ENCODE measurements around the gene TRAPPC6A. TPM values are rescaled to one million over a fixed set of nuclear protein-coding genes. Genes with fewer than 3 reads are reported as not detected.
A peak's percentile ranks its signal among the peaks of the same experiment; 100 is the strongest.
"Not testable (repeated sequence)": the region's sequence is repeated elsewhere in the genome, so short reads cannot be mapped to it uniquely, and the experiment has no call there.

Gene TRAPPC6A
- total RNA-seq, 3 donors from 2014 or later = 8.5 to 11.5 (median 9.1) TPM

GRCh38 chr19:45126654-45127053, 51.4 kb downstream of the TRAPPC6A start:
- Mint-ChIP-seq H3K27me3 (ENCODE audit: low read depth) (no peaks in the 10 kb centered on the region), H3K4me1 (ENCODE audit: low read depth) (peaks cover 22% of the 10 kb centered on the region), H3K9me3 (no peaks in the 10 kb centered on the region), H3K4me3 (no peak overlapping the region), H3K36me3 (ENCODE audit: insufficient read depth) (no peaks in the 10 kb centered on the region)
- DNase-seq = no peak
- ATAC-seq = no peak

DNA sequence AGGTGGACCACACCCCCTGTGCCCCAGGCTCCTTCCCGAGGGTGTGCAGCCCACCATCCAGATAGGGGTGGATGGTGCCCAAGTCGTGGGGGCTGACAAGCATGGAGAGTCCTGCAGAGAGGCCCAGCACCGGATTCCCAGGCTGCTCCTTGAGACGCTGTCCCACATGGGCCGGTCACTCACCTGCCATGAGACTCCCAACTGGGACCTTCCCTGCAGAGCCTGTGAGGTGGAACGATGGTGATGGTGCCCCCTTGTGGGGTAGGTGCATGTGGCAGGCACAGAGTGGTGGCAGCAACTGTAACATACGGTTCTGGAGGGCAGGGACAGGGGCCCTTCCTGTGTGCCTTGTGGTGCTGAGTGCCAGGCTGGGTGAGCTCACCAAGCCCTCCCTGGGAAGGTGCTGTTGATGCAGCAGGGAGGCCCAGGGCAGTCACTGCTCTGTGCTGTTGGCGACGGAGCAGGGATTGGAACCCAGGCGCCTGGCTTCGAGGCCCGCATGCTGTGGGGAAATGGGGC, 52.0 kb downstream of the TRAPPC6A start:
- Mint-ChIP-seq H3K4me1 (ENCODE audit: low read depth) (peaks cover 27% of the 10 kb centered on the region), H3K4me3 (no peak overlapping the region), H3K36me3 (ENCODE audit: insufficient read depth) (no peaks in the 10 kb centered on the region), H3K27me3 (ENCODE audit: low read depth) (no peaks in the 10 kb centered on the region), H3K9me3 (no peaks in the 10 kb centered on the region)
- ATAC-seq = peak; percentile 88 to 91
- DNase-seq = peak; percentile 58

DNA sequence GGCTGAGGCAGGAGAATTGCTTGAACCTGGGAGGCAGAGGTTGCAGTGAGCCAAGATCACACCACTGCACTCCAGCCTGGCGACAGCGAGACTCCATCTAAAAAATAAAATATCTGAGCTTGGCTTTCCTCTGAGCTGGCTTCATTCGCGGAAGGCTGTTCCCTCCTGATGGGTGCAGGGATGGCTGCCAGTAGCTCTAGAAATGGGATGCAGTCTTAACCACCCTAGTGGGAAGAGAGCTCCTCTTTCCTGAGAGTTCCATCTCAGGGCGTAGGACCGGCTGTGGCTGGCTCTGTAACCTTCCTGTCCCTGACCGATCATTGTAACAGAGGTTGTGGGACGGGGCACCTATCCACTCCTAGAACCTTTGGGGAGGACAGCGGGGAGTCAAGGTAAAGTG, 52.7 kb downstream of the TRAPPC6A start:
- Mint-ChIP-seq H3K9me3 (no peaks in the 10 kb centered on the region), H3K27me3 (ENCODE audit: low read depth) (no peaks in the 10 kb centered on the region), H3K36me3 (ENCODE audit: insufficient read depth) (no peaks in the 10 kb centered on the region), H3K4me3 (no peak overlapping the region), H3K4me1 (ENCODE audit: low read depth) (peaks cover 29% of the 10 kb centered on the region)
- no peak for DNase-seq
- ATAC-seq = no peak

GRCh38 chr19:45124021-45124420, 54.0 kb downstream of the TRAPPC6A start:
- no peak for DNase-seq
- Mint-ChIP-seq H3K4me3 (no peak overlapping the region), H3K36me3 (ENCODE audit: insufficient read depth) (no peaks in the 10 kb centered on the region), H3K9me3 (no peaks in the 10 kb centered on the region), H3K27me3 (ENCODE audit: low read depth) (no peaks in the 10 kb centered on the region), H3K4me1 (ENCODE audit: low read depth) (peaks cover 37% of the 10 kb centered on the region)
- ATAC-seq = no peak

GRCh38 chr19:45123440-45123850, 54.6 kb downstream of the TRAPPC6A start:
- DNase-seq (no peak), ATAC-seq (no peak)
- no peaks in the 10 kb centered on the region for H3K9me3 Mint-ChIP-seq
- H3K36me3 Mint-ChIP-seq (ENCODE audit: insufficient read depth) = no peaks in the 10 kb centered on the region
- H3K27me3 Mint-ChIP-seq (ENCODE audit: low read depth) = no peaks in the 10 kb centered on the region
- peaks cover 43% of the 10 kb centered on the region for H3K4me1 Mint-ChIP-seq (ENCODE audit: low read depth)
- no peak overlapping the region for H3K4me3 Mint-ChIP-seq

GRCh38 chr19:45122832-45123231, 55.2 kb downstream of the TRAPPC6A start:
- no peaks in the 10 kb centered on the region for H3K9me3 Mint-ChIP-seq

DNA sequence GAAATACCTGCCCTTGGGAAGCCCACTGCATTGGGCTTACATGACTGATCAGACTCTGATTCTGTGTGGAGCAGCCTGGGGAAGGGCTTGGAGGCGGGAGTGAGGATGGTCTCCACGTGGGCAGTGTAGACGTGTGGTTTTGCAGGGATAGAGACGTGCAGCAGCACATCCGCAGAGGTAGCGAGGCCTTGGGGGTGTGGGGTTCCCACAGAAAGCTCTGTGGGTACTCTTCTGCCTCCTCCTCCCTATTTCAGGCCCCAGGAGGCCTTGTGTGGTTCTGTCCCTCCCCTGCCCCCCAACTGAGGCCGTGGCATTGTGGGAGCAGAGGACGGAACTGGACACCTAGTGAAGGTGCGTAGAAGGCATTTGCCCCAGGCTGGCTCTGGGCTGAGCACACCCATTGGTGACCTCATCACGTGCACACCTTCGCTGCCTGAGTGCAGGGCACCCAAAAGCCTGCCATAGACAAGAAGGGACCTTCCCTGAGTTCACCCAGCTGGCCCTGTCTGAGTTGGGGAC, 56.2 kb downstream of the TRAPPC6A start:
- H3K9me3 Mint-ChIP-seq = no peaks in the 10 kb centered on the region
- ATAC-seq (no peak), DNase-seq (no peak)
- H3K27me3 Mint-ChIP-seq (ENCODE audit: low read depth) = no peaks in the 10 kb centered on the region
- no peaks in the 10 kb centered on the region for H3K36me3 Mint-ChIP-seq (ENCODE audit: insufficient read depth)
- peaks cover 57% of the 10 kb centered on the region for H3K4me1 Mint-ChIP-seq (ENCODE audit: low read depth)
- no peak overlapping the region for H3K4me3 Mint-ChIP-seq

More at GRCh38 chr19:45122832-45123231, 55.2 kb downstream of the TRAPPC6A start:
- ATAC-seq = no peak
- H3K4me3 Mint-ChIP-seq = no peak overlapping the region
- H3K4me1 Mint-ChIP-seq (ENCODE audit: low read depth) = peaks cover 48% of the 10 kb centered on the region
- no peak for DNase-seq
- H3K27me3 Mint-ChIP-seq (ENCODE audit: low read depth) = no peaks in the 10 kb centered on the region
- H3K36me3 Mint-ChIP-seq (ENCODE audit: insufficient read depth) = no peaks in the 10 kb centered on the region

DNA sequence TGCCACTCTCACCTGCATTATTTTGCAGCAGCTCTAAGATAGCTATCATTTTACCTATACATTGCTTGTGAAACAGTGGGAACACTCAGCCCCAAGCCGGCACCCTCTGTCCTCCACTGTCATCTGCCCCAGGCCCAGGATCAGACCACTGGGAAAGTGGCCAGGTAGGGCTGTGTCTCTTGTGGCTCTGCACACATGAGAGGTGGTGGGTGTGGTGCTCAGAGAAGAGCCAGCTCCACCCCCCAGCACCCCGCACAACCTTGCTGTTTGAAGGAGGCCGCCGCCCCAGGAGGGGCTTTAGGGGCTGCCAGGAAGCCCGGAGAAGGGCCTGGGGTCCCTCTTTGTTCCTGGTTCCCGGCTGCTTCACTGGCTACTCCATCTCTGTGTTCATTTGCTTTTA, 58.5 kb downstream of the TRAPPC6A start:
- Mint-ChIP-seq H3K4me1 (ENCODE audit: low read depth) (peaks cover 68% of the 10 kb centered on the region), H3K36me3 (ENCODE audit: insufficient read depth) (no peaks in the 10 kb centered on the region), H3K27me3 (ENCODE audit: low read depth) (no peaks in the 10 kb centered on the region), H3K4me3 (no peak overlapping the region), H3K9me3 (no peaks in the 10 kb centered on the region)
- ATAC-seq (no peak), DNase-seq (no peak)

- H3K4me3 Mint-ChIP-seq; ATAC-seq; DNase-seq; H3K27me3 Mint-ChIP-seq (ENCODE audit: low read depth); H3K9me3 Mint-ChIP-seq; H3K36me3 Mint-ChIP-seq (ENCODE audit: insufficient read depth): not testable (repeated sequence)
- peaks cover 64% of the 10 kb centered on the region for H3K4me1 Mint-ChIP-seq (ENCODE audit: low read depth)
Measured at GRCh38 chr19:45118591-45119355, 59.3 kb downstream of the TRAPPC6A start.

DNA sequence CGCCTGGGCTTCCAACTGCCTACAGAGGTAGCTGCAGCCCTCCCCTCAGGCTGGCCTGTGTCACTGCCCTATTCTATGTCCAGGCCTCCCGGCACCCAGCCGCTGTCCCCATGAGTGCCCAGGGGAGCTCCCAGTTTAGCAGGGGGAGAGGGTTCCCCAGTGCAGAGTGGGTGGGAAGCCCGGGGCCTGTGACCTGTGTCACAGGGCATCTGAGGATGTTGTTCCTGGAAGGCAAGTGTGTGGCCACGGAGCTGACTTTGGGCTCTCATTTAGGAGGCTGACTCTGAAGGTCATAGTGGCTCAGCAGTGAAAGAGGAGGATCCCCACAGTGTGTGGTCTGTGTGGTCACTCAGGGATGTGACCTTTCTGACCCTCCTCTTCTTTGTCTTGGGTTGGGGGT, 59.9 kb downstream of the TRAPPC6A start:
- H3K36me3 Mint-ChIP-seq (ENCODE audit: insufficient read depth) = no peaks in the 10 kb centered on the region
- no peaks in the 10 kb centered on the region for H3K27me3 Mint-ChIP-seq (ENCODE audit: low read depth)
- no peak for DNase-seq
- H3K4me3 Mint-ChIP-seq = no peak overlapping the region
- ATAC-seq = no peak
- peaks cover 63% of the 10 kb centered on the region for H3K4me1 Mint-ChIP-seq (ENCODE audit: low read depth)
- no peaks in the 10 kb centered on the region for H3K9me3 Mint-ChIP-seq

- no peaks in the 10 kb centered on the region for H3K27me3 Mint-ChIP-seq (ENCODE audit: low read depth)
- ATAC-seq (peak; percentile 12 to 23), DNase-seq (no peak)
- H3K9me3 Mint-ChIP-seq = no peaks in the 10 kb centered on the region
- H3K36me3 Mint-ChIP-seq (ENCODE audit: insufficient read depth) = no peaks in the 10 kb centered on the region
- peaks cover 63% of the 10 kb centered on the region for H3K4me1 Mint-ChIP-seq (ENCODE audit: low read depth)
- no peak overlapping the region for H3K4me3 Mint-ChIP-seq
Measured at GRCh38 chr19:45117671-45118070, 60.4 kb downstream of the TRAPPC6A start.

DNA sequence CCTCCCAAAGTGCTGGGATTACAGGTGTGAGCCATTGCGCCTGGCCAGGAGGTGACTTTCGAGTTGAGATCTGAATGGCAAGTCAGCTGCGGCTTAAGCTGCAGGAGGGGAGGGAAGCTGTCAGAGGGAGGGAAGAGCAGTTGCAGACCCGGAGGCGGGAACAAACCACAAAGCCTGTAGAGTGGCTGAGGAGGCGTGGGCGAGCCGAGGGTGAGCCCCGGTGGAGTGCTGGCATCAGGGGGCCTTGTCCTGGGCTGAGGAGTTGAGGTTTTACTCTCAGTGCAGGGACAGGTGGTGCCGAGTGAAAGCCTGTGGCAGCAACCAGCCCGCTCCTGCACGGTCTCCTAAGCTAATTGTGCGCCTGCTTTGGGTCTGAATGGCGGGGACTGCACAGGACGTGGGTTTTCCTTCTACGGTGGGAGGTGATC, 60.9 kb downstream of the TRAPPC6A start:
- no peaks in the 10 kb centered on the region for H3K36me3 Mint-ChIP-seq (ENCODE audit: insufficient read depth)
- peaks cover 61% of the 10 kb centered on the region for H3K4me1 Mint-ChIP-seq (ENCODE audit: low read depth)
- ATAC-seq (peak; percentile 81 to 86), DNase-seq (peak; percentile 49)
- H3K9me3 Mint-ChIP-seq = no peaks in the 10 kb centered on the region
- no peaks in the 10 kb centered on the region for H3K27me3 Mint-ChIP-seq (ENCODE audit: low read depth)
- H3K4me3 Mint-ChIP-seq = peak overlapping the region; percentile 54

DNA sequence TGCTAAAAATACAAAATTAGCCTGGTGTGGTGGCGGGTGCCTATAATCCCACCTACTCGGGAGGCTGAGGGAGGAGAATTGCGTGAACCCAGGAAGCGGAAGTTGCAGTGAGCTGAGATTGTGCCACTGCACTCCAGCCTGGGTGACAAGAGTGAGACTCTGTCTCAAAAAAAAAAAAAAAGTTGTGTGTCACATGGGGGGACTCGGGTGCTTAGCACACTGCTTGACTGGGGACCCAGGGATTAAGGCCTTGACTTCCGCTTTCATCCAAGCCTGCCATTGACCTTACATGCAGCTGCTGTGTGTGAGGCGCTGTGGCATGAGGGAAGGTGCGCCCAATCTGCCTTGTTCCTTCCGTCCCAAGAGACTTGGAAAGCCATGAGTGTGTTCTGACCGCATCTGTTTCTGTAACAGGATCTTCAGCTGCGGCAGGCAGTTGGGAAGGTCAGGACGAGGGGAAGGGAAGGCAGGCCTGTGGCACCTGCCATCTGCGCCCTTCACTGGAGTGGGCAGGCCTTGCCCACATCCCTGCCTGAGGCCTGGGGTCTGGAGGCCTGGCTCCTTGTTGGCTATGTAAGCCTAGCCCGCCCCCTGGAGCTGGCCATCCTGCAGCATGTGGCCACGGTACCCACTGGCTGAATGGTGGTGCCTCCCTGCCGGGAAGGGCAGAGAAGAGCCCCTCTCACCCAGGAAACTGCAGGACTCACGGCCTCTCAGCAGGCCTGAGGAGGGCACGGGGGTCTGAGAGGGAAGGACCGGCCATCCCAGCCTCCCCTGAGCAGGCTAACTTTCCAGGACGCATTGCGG, 62.0 kb downstream of the TRAPPC6A start:
- Mint-ChIP-seq H3K9me3 (no peaks in the 10 kb centered on the region), H3K4me3 (no peak overlapping the region), H3K36me3 (ENCODE audit: insufficient read depth) (no peaks in the 10 kb centered on the region), H3K27me3 (ENCODE audit: low read depth) (no peaks in the 10 kb centered on the region), H3K4me1 (ENCODE audit: low read depth) (peaks cover 55% of the 10 kb centered on the region)
- DNase-seq = no peak
- ATAC-seq = no peak

- ATAC-seq = no peak
- H3K9me3 Mint-ChIP-seq = no peaks in the 10 kb centered on the region
- H3K4me1 Mint-ChIP-seq (ENCODE audit: low read depth) = peaks cover 54% of the 10 kb centered on the region
- DNase-seq = no peak
- no peaks in the 10 kb centered on the region for H3K27me3 Mint-ChIP-seq (ENCODE audit: low read depth)
- H3K4me3 Mint-ChIP-seq = no peak overlapping the region
- no peaks in the 10 kb centered on the region for H3K36me3 Mint-ChIP-seq (ENCODE audit: insufficient read depth)
Measured at GRCh38 chr19:45114116-45114515, 63.9 kb downstream of the TRAPPC6A start.
